ENCODE results near the gene FERMT3.
A peak's percentile ranks its signal among the peaks of the same experiment; 100 is the strongest.

FERMT3 gene

DNA sequence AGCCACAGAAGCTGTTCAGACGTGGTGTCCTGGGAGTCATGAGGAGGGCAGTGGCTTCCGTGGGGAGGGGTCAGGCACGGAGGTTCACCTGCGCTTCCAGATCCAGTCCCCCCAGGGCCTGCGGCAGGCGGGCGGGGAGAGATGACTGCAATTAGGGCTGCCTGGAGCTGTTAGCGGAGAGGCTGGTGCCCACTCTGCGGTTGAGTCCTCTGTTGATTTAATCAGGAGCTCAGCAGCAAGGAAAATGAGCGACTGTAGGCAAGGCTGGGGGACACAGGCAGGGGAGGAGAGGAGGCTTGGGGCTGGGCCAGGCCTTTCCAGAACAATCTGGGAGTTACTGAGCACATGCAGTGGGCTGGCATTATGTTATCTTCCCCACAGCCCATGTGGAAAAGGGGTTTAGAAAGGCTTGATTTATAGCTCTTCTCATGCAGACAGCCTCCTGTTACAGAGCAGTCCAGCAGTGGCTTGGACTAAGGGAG is 57.9 kb downstream of the FERMT3 start:
- DNase-seq (ENCODE audit: low read depth) = no peak

DNA sequence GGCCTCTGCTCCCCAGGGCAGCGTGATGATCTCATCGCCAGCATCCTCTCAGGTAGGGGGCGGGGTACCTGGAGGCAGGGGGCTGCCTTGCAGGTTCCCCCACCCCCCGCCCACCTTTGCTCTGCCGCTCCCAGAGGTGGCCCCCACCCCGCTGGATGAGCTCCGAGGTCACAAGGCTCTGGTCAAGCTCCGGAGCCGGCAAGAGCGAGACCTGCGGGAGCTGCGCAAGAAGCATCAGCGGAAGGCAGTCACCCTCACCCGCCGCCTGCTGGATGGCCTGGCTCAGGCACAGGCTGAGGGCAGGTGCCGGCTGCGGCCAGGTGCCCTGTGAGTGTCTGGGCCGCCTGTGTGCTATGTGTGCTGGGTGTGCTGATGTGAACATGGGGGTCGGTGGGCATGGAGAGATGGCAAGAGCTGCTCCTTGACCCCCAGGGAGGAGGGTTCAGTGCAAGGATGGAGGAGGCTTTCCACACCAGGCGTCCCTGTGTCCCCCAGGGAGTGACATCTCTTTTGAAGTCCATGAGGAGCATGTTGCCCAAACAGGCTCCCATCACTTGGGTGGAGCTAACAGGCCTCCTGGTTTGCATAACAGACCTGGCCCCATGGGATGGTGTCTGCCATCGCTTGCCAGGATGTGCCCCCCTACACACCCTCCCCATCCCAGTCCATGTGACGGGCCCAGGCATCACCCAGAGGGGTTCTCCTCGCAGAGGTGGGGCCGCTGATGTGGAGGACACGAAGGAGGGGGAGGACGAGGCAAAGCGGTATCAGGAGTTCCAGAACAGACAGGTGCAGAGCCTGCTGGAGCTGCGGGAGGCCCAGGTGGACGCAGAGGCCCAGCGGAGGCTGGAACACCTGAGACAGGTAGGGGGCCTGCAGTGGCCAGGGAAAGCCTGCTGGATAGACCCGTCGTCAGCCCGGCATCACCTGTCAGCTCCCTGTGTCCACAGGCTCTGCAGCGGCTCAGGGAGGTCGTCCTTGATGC is 58.9 kb downstream of the FERMT3 start:
- no peak for DNase-seq (ENCODE audit: low read depth)

DNA sequence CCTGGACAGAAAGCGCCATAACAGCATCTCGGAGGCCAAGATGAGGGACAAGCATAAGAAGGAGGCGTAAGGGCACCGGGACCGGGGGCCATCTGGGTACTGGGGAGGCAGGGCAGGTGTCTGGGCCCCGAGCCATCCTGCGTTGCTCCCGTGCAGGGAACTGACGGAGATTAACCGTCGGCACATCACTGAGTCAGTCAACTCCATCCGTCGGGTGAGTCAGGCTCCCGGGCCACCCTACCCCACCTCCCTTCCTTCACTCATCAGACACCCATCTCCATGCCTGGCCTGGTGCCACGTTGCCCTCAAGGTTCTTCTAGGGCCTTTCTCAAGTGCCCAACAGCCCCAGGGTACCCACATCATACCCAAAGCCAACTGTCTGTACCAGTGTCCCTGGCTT is 59.8 kb downstream of the FERMT3 start:
- no peak for DNase-seq (ENCODE audit: low read depth)

DNA sequence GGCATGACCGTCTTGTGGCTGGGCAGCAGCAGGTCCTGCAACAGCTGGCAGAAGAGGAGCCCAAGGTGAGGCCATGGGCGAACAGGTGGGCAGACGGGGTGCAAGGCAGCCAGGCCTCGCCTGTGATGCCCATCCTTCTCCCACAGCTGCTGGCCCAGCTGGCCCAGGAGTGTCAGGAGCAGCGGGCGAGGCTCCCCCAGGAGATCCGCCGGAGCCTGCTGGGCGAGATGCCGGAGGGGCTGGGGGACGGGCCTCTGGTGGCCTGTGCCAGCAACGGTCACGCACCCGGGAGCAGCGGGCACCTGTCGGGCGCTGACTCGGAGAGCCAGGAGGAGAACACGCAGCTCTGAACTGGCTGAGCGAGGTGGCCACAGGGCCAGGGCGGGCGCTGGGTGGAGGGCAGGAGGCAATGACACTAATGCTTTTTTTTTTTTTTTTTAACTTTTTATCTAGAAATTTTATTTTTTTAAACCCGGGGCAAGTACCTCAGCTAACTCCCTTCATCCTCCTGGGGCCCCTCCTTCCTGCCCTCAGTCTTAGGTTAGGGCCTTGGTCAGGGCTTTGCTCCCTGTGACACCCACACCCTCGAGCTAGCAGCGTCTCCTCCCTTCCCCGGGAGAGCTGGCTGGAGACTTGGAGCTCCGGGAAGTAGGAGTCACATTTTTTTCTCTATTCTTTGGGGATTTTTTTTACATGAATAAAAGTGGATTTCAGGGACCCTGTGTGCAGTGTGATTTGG is 60.9 kb downstream of the FERMT3 start:
- no peak for DNase-seq (ENCODE audit: low read depth)

DNA sequence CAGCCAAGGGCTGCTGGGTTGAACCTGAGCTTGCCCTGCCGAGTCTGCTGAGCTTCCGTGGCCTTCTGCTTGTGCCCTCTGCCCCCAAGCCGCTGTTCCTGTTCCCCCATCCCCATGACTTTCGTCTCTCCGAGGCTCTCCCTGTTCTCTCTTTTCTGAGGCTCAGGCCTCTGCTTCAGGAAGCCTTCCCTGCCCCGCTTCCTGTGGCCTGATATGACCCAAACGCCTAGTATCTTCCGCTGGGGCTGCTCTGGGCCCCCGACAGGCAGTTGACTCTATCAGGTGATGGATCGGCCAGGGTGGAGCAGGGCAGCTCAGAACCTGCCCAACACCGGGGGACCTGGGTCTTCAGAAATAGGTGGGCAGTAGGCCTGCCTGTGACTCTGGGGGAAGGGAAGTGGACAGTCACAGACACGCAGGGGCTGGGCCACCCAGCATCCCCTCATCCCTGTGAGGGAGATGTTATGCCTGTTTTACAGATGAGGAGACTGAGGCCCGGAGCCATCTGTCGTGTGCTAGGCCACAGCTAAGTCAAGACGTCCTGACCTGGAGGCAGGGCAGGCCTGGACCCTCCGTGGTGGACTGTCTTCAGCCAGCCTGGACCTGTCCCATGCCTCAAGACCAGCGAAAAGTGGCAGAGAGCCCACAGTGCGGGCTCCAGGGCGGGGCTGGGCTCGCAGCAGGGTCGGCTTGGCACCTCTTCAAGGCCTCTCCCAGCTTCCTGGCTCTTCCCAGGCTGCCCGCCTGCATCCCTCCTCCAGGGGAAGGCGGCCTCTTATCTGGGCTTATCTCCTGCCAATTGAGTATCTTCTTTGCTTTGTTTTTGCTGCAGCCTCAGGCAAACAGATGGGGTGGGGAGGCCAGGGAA is 61.7 kb downstream of the FERMT3 start:
- DNase-seq (ENCODE audit: low read depth) = no peak

DNA sequence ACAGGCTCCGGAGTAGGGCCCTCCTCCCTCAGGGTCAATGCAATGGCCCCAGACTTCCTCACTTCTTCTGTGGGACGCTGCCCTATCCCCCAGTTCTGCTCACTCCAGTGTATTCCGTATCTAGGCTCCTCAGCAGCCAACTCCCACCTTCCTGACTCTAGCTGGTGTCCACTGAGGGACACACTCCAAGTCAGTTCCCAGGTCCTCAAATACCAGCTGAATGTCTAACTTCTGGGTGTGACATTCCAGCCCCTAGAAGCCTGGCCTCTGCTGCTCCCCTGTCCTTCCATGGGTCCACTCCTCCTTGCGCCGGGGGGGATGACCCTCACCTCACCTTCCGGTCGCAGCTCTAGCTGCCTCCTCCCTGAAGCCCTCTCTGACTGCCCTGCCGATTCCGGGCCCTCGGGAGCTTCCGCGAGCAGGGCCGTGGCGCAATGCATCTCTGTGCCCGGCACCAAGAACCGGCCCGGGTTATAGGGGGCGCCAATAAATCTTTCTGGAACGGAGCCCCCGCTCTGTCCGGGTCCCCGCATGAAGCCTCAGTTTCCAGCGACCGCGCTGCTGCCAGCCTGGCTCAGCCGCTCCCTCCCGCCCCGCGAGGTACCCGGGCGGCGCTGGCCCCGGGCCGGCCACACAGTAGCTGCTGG is 62.5 kb downstream of the FERMT3 start:
- DNase-seq (ENCODE audit: low read depth) = no peak

DNA sequence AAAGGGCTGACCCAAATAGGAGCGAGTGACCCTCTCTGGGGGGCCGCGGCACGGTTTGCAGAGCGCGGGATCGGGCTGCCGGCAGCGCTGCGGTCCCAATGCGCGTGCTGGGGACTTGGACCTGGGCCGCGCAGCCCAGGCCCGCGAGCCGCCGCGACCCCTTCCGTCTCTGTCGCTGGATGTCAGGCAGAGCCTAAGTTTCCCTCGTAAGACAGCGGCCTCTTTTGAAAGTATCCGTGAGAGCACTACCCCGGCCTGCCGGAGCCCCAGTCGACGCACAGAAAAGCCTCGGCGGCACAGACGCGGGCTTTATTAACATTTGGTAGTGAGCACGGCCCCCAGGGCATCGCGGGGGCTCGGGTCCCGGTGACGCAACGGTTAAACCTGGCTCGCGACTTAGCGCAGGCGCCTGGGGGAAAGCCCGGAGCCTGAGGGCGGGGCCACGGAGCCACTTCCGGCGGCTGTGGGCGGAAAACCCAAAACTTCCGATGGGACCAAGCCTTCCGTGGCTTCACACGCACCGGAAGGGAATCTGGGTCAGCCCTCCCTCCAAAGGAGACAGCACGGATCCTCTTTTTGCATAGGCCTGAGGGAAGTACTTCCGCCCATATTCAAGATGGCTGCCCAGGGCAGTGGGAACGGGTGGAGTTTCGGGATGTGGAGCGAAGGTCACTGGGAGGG is 63.2 kb downstream of the FERMT3 start:
- DNase-seq (ENCODE audit: low read depth) = peak; percentile 97
